ENCODE data around the gene CPM.

The CPM gene

DNA sequence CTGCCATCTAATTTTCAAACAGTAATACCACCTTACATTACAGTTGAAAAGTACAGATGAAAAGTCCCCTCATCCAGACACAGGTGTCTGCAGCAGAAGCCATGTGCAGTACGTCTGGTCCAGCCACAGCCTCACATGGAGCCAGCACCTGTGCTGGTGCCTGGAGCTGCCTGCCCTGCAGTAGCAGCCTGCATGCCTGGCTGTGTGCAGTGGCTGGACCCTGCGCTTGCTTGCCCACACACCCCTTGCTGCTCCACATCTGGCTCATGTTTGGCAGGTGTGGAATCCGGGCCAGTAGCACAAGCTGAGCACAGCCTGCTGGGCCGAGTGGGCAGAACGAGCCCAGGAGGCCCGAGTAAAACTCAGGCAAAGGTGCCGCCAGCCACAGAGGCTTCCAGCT is 21.8 kb upstream of the CPM start:
- no peak for DNase-seq

DNA sequence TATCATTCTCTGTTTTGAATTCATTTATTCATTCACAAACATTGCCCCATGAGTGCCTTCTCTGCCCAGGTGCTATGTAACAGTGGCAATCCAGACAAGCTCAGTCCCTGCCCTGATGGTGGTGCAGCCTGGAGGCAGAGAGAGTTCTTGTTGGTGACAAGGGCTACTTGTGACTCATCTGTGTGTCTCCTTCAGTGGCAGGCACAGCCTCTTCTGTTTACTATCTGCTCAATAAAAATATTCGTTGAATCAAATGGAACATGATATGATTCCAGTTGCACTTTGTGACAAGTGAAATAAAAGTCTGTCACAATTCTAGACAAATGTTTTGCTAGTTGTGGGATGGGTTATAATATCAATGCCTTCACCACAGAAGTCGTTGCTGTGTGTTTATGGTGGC is 20.6 kb upstream of the CPM start:
- DNase-seq, result no peak

- DNase-seq, result no peak
Measured at GRCh38 chr12:68951652-68952051, 18.7 kb upstream of the CPM start.

GRCh38 chr12:68950511-68950910 is 17.5 kb upstream of the CPM start:
- DNase-seq, result no peak

DNA sequence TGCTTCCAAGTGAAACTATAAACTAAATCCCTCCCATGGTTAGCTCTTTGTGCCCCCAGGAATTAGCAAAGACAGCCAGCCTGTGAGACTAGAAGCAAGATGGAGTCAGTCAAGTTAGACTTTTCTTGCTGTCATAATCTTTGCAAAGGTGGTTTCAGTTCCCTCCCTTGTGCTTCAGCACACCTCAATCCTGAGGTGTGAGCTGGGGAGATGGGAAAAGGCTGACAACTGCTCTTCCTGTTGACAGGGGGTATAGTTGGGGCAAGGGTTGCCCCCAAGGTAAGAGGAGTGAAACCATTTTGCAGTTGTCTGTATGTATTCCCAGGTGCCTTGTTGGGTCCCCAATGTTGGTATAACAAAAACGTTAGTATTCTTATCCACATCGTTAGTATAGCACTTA is 12.3 kb upstream of the CPM start:
- no peak for DNase-seq

GRCh38 chr12:68944296-68945076 is 11.5 kb upstream of the CPM start:
- no peak for DNase-seq

DNA sequence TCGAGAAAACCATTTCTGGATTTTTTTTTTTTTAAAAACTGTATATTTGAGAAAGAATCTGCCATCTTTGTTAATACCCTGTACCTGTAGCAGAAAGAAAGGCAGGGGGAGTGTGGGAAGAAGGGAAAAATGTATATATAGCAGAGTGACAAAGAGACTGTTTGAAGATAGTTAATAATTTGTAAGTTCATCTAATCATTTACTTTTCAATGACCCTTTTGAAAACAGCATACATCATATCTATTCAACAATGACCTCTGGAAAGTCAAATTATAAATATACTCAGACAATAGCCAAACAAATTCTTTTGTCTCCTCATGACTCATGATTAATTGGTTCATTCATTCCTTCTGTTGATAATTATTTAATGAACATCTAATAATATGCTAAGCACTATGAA is 10.9 kb upstream of the CPM start:
- no peak for DNase-seq

DNA sequence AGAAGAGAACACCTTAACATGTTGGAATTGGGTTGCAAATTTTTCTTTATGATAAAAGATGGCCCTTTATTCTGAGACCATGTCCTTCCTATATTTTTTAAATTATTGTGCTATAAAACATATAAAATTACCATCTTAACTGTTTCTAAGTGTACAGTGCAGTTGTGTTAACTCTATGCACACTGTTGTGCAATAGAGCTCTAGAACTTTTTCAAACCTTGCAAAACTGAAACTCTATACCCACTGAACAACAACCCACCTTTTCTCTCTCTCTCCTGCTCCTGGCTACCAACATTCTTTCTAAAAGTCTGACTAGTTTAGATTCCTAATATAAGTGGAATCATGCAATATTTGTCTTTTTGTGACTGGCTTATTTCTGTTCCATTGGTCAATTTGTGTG is 7.8 kb upstream of the CPM start:
- no peak for DNase-seq

- DNase-seq, result no peak
Measured at GRCh38 chr12:68939505-68939904, 6.5 kb upstream of the CPM start.

GRCh38 chr12:68934392-68934791 is 1.4 kb upstream of the CPM start:
- no peak for DNase-seq

- DNase-seq, result no peak
Measured at GRCh38 chr12:68932128-68932960, 627 bp downstream of the CPM start.

- DNase-seq, result no peak
Measured at GRCh38 chr12:68930178-68930577, 2.8 kb downstream of the CPM start.

- no peak for DNase-seq
Measured at GRCh38 chr12:68924546-68924945, 8.4 kb downstream of the CPM start.

DNA sequence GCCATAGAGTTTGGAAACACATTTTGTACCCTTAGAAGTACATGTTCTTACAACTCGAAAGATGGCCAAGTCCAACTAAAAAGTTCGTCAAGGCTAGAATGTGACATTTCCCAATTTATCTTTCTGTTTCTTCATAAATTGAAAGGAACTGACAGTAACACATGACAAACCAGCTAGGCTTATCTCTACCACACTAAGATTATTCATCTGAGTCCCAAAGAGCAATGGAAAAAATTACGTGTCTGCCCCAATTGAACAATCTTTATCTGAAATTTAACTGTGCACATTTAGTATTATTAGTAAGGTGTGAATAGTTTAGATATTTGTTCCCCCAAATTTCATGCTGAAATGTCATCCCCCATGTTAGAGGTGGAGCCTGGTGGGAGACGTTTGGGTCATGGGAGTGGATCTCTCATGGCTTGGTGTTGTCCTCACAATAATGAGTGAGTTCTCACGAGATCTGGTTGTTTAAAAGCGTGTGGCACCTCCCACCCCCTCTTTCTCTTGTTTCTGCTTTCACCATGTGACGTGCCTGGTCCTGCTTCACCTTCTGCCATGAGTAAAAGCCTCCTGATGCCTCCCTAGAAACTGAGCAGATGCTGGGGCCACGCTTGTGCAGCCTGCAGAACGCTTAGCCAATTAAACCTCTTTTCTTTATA is 13.3 kb downstream of the CPM start:
- peak; percentile 47 for DNase-seq

- no peak for DNase-seq
Measured at GRCh38 chr12:68918960-68919359, 14.0 kb downstream of the CPM start.

- no peak for DNase-seq
Measured at GRCh38 chr12:68915055-68915454, 17.9 kb downstream of the CPM start.

GRCh38 chr12:68913682-68914081 is 19.3 kb downstream of the CPM start:
- no peak for DNase-seq

DNA sequence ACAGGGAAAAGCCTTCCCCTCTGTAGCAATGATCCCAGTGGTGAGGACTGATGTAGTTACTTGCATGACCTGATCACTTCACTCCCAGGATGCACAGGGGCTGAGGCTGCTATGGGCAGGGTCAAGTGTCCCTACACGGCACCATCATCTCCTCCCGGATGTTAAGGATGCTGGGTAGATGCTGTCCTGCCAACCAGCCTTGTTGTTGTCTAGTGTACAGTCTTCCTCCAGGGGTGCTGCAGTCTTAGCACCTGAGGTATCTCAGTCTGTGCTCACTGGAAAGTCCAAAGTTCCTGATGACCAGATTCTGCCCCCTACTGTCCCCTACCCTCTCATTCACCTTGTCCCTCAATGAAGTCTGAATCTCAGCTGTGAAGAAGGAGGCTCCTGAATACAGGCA is 20.1 kb downstream of the CPM start:
- no peak for DNase-seq

DNA sequence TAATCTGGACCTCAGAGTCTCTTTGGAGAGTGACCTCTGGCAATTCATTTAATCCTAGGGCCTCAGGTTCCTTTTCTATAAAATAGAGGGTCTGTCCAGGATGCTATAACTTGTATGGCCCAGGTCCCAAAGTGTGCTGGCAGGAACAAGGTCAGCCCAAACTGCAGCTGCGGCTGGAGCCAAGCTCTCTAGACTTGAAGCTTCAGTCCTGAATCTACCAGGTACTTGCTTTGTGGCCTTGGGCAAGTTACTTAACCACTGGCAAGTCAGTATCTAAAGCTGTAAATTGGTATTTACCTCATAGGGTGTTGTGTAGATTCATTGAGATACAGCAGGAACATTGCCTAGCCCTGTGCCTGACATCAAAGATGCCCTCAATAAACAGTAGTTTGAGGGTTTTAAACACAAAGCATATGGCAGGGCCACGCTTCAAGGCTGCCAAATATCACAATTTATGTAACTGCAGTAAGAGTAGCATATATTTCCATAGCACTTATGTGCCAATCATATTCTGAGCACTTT is 21.7 kb downstream of the CPM start:
- no peak for DNase-seq

GRCh38 chr12:68910128-68910527 is 22.8 kb downstream of the CPM start:
- DNase-seq, result no peak

GRCh38 chr12:68908076-68908475 is 24.9 kb downstream of the CPM start:
- no peak for DNase-seq

- DNase-seq, result no peak
Measured at GRCh38 chr12:68905733-68906132, 27.2 kb downstream of the CPM start.

- DNase-seq, result peak; percentile 41
Measured at GRCh38 chr12:68904351-68904962, 28.5 kb downstream of the CPM start.

All from stimulated activated CD8-positive, alpha-beta memory T cell treated with anti-CD3 and anti-CD28 coated beads, Interleukin-4, amount 100 ng/mL, for 48 hours (primary cell).